Retina (tissue), 1 donor: ENCODE data around the gene SVEP1.
"Not testable (repeated sequence)": the region's sequence is repeated elsewhere in the genome, so short reads cannot be mapped to it uniquely, and the experiment has no call there.

Experiments
- DNase-seq: peaks from one replicate; pipeline ENCODE4 v3.0.0-alpha.2; 2016

SVEP1 gene

DNA sequence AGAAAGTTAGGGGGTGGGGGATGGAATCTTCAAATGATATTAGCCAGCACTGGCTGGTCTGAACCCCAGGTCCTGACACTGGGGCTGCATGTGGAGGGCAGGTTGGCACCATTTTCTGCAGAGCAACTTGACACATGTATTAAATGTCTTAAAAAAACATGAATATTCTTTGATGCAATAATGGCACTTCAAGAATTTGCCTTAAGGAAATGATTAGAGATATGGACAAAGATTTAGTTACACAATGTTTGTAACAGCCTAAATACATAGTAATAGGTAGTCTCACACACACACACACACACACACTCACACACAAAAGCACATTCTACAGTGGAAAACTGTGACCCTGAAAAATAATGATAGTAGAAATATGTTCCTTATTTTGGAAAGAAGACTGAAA lies 3.6 kb downstream of the SVEP1 start:
- no peak for DNase-seq

DNA sequence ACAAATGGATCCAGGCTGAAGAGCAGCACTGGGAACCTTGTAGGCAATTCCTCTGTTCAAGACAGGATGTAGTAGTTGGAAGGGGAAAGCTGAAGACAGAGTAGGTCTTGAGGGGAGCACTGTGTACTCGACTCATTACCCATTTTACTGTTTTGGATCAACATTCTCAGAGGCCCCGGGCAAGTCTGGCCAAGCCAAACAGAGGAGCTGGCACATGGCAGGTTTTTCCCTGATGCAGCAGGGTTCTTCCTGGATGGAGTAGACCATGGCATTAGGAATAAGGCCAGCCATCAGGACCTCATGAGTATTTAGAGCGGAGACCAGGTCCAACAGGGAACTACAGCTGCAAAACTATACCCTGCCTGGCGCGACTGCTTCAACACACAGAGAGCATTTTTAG lies 4.4 kb downstream of the SVEP1 start:
- DNase-seq, result no peak

GRCh38 chr9:110573305-110573704 lies 6.2 kb downstream of the SVEP1 start:
- no peak for DNase-seq

DNA sequence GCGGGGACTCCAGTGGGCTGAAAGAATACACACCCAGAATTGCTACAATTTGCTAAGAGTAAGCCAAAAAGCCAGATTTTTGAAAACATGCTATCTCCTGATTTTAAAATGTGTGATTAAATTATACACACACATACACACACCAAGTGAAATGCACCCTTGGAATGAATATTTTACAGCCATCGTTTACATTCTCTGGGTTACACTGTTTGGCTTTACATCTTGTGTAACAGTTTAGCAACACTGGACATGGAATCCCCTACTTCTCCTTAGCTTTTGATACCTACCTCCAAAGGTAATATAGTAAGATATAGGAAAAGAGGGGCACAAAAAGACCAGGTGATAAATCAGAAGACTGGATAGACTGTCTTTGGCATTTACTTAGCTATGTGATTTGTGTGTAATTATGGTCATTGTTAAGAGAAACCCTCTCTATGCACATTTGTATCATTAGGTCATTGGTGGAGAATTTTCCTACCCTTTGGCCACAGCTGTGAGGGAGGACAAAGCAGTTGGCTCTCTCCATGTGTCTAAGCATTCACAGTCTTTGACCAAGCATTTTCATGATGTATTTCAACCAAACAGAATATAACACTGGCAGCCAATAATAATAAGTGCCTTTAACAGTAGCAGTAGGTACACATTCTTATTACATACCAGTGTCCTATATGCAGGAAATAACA lies 7.6 kb downstream of the SVEP1 start:
- DNase-seq, result no peak

- no peak for DNase-seq
These were observed 13.4 kb downstream of the SVEP1 start for GRCh38 chr9:110566156-110566555.

GRCh38 chr9:110561826-110562225 lies 17.7 kb downstream of the SVEP1 start:
- DNase-seq, result no peak

DNA sequence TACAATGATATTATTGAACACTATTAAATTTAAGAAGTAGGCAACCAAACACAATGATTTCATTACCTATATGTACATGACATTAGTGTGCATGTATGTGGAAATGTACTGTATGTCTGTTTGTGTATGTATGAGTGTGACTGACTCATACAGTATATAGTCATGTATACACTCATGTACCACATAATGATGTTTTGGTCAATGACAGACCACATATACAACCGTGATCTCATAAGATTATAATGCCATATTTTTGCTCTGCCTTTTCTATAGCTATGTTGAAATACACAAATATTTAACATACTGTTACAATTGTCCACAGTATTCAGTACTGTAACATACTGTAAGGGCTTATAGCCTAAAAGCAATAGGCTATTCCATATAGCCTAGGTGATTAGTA lies 19.7 kb downstream of the SVEP1 start:
- DNase-seq, result no peak

DNA sequence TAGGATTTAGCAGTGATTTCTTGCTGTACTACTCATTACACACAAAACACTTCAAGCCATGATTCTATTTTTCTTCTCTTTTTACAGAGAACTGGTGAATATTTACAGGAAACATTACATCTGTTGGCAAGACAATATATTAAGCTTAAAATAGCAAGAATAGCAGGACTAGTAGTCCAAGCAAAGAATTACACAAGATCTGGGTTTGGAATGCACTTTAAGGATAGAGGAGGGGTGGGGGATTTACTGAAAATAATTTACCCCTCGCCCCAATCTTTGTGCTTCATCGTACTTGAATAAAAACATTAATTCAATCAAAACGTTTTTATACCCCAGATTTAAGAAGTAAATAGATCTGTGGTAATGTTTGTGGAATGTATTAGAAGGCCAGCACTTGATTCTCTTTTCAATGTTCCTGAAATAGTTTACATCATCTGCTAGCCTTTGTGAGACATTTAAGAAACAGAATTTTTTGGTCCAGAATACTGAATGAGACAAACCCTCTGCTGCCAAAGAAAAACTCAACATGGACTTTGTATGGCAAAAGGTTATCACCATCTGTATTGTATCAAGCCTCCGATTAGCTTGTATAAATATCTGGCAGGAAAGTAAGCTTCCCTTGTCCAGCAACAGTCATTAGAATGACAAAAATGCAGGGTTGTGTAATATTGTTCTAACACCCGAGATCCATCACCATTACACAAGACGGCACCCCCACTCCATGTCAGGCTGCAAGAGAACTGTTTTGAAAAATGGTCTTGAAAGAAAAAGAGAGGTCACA lies 23.8 kb downstream of the SVEP1 start:
- DNase-seq, result no peak

- DNase-seq, result no peak
These were observed 33.1 kb downstream of the SVEP1 start for GRCh38 chr9:110546411-110546871.

- no peak for DNase-seq
These were observed 33.8 kb downstream of the SVEP1 start for GRCh38 chr9:110545705-110546104.

GRCh38 chr9:110543631-110544051 lies 35.9 kb downstream of the SVEP1 start:
- DNase-seq, result no peak

GRCh38 chr9:110541950-110542349 lies 37.6 kb downstream of the SVEP1 start:
- no peak for DNase-seq

DNA sequence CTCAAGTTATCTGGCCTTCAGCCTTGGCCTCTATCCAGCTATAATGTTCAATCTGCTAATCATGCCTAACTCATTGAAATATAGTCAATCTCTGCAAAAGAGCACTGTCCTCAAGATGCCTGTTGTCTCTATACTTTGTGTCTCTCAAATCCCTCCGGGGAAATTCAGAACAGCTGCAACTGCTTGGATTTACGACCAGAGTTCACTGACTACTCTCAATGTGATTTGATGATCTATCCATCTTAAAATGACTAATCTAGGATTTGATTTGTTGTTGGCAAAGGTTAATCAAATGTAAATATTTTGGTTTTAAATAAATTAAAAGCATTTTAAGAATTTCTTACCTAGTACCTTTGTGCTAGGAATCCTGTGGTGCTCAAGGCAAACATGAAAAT lies 40.9 kb downstream of the SVEP1 start:
- no peak for DNase-seq

DNA sequence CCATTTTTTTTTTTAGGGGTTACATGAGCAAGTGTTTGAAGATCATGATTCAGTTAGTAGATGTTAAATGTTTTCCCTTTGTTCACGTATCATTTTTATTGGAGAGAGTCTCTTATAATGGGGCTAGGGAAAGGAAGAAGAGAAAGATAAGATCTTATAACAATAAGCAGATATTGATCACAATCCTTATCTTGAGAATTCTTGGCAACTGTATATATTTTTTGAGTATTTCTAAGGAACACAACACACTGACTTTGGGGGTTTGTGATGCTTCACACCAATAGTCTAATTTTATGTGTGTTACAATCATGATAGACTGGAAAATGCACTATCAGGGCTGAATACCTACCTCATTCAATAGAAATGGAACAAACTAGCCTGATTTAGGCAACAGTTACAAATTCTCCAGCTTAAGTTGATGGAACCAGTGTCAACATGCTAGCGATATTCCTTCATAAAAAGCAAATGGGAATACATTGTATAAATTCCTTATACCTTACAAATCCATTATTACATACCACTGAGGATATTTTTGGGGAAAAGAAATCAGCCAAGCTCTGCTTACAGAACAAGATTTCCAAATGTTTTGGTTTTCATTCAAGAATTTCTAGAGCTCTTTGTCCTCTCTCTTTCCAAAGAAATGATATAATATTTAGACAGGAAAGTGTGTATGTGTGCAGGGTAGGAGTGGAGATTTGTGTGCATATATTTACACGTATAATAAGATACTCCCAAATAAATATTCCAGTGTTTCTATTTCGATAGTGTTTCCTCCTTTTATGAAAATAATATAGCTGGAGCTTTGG lies 41.5 kb downstream of the SVEP1 start:
- no peak for DNase-seq

- DNase-seq, result no peak
These were observed 42.7 kb downstream of the SVEP1 start for GRCh38 chr9:110536822-110537221.

DNA sequence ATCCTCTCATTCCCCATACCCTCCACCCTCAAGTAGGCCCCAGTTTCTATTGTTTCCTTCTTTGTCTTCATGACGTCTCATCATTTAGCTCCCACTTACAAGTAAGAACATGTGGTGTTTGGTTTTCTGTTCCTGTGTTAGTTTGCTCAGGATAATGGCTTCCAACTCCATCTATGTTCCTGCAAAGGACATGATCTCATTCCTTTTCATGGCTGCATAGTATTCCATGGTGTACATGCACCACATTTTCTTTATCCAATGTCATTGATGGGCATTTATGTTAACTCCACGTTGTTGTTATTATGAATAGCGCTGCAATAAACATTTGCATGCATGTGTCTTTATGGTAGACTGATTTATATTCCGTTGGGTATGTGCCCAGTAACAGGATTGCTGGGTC lies 45.4 kb downstream of the SVEP1 start:
- not testable (repeated sequence) for DNase-seq

DNA sequence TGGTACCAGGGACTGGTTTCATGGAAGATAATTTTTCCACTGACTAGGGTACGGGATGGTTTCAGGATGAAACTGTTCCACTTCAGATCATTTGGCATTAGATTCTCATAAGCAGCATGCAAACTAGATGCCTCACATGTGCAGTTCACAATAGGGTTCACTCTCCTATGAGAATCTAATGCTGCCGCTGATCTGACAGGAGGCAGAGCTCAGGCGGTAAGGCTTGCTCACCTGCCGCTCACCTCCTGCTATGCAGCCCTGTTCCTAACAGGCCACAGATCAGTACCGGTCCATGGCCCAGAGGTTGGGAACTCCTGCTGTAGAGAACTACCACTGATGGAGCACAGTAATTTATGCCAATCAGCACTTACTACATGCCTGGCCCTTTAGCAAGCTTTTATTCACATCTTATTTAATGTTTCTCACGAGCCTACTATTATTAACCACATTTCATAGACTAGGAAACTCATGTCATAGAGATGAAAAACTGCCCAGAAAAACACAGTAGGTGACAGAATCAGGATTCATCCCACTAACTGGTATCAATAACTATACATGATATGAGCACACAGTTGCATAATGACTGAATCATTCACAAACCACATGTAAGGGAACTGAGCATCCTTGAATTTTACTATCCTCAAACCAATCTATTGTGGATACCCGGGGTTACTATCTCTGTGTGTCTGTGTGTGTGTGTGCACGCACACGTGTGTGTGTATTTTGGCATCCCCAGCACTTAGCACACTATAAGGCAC lies 46.5 kb downstream of the SVEP1 start:
- DNase-seq, result no peak

DNA sequence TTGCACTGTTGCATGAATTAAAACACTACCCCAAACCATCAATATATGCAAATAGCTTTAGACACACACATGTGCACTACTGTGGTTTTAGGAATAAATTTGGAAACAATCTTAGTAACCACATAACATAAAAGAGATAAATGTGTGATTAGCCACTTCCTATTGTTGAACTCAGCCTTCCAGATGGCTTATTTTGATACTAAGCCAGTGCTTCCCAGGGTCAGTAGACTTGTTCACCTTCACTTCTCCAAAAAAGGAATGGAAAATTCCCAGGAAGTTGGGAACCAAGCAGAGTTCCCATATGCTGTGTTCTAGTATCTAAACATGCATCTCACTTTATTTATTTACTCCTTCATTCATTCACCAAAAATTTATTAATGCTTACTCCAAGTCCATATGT lies 47.8 kb downstream of the SVEP1 start:
- DNase-seq, result no peak

- not testable (repeated sequence) for DNase-seq
These were observed 48.3 kb downstream of the SVEP1 start for GRCh38 chr9:110531241-110531640.

DNA sequence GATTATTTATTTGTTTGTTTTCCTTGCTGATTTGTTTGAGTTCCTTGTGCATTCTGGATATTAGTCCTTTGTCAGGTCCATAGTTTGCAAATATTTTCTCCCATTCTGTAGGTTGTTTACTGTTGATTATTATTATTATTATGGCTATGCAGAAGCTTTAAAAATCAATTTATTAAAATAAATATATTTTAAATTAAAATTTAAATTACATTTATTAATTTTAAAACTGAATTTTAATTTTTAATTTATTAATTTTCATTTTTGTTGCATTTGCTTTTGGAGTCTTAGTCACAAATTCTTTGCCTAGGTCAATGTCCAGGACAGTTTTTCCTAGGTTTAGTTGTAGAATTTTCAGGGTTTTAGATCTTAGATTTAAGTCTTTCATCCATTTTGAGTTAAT lies 50.9 kb downstream of the SVEP1 start:
- DNase-seq, result no peak

- no peak for DNase-seq
These were observed 53.1 kb downstream of the SVEP1 start for GRCh38 chr9:110526426-110526825.

- no peak for DNase-seq
These were observed 58.3 kb downstream of the SVEP1 start for GRCh38 chr9:110521206-110521605.
